GM19463 (cell line): ENCODE results near the gene FEV.
A peak's percentile ranks its signal among the peaks of the same experiment; 100 is the strongest.

Source experiments
- ATAC-seq: cut with Tn5 transposase; IDR thresholded peaks from one replicate; pipeline ENCODE4 v1.9.1; 2021; ENCODE audit warnings: mild to moderate bottlenecking, moderate library complexity; ENCODE audit not compliant: unreplicated experiment

FEV gene

GRCh38 chr2:219017201-219017931 lies 32.4 kb upstream of the FEV start:
- ATAC-seq: no peak

GRCh38 chr2:219016721-219017120 lies 31.7 kb upstream of the FEV start:
- ATAC-seq: no peak

- ATAC-seq: no peak
Measured at GRCh38 chr2:219010873-219011272, 25.9 kb upstream of the FEV start.

GRCh38 chr2:219010162-219010756 lies 25.3 kb upstream of the FEV start:
- no peak for ATAC-seq

GRCh38 chr2:219009294-219009693 lies 24.3 kb upstream of the FEV start:
- no peak for ATAC-seq

- no peak for ATAC-seq
Measured at GRCh38 chr2:219003979-219004378, 19.0 kb upstream of the FEV start.

GRCh38 chr2:219003267-219003634 lies 18.3 kb upstream of the FEV start:
- ATAC-seq: no peak

GRCh38 chr2:219002395-219003266 lies 17.6 kb upstream of the FEV start:
- no peak for ATAC-seq

- no peak for ATAC-seq
Measured at GRCh38 chr2:219001577-219002394, 16.8 kb upstream of the FEV start.

GRCh38 chr2:219001100-219001576 lies 16.2 kb upstream of the FEV start:
- ATAC-seq: no peak

GRCh38 chr2:219000569-219000960 lies 15.6 kb upstream of the FEV start:
- ATAC-seq: no peak

GRCh38 chr2:218999881-219000568 lies 15.0 kb upstream of the FEV start:
- ATAC-seq: no peak

GRCh38 chr2:218999021-218999880 lies 14.3 kb upstream of the FEV start:
- no peak for ATAC-seq

- ATAC-seq: no peak
Measured at GRCh38 chr2:218998414-218999002, 13.5 kb upstream of the FEV start.

- no peak for ATAC-seq
Measured at GRCh38 chr2:218997731-218998130, 12.7 kb upstream of the FEV start.

- ATAC-seq: no peak
Measured at GRCh38 chr2:218996937-218997336, 12.0 kb upstream of the FEV start.

- peak; percentile 79 for ATAC-seq
Measured at GRCh38 chr2:218995972-218996711, 11.2 kb upstream of the FEV start.

- no peak for ATAC-seq
Measured at GRCh38 chr2:218995561-218995960, 10.6 kb upstream of the FEV start.
